GM18505 (cell line): ENCODE measurements around the gene SORCS2.

ENCODE experiments used
- ATAC-seq: cut with Tn5 transposase; IDR thresholded peaks from one replicate; pipeline ENCODE4 v1.9.1; 2021; ENCODE audit not compliant: unreplicated experiment
- POLR2A ChIP-seq: IDR thresholded peaks from 4 replicates; pipeline ENCODE4 v1.6.1; 2011; ENCODE audit warnings: borderline replicate concordance; ENCODE audit not compliant: insufficient read depth, insufficient read length; ENCODE audit errors: extremely low read depth

The SORCS2 gene

DNA sequence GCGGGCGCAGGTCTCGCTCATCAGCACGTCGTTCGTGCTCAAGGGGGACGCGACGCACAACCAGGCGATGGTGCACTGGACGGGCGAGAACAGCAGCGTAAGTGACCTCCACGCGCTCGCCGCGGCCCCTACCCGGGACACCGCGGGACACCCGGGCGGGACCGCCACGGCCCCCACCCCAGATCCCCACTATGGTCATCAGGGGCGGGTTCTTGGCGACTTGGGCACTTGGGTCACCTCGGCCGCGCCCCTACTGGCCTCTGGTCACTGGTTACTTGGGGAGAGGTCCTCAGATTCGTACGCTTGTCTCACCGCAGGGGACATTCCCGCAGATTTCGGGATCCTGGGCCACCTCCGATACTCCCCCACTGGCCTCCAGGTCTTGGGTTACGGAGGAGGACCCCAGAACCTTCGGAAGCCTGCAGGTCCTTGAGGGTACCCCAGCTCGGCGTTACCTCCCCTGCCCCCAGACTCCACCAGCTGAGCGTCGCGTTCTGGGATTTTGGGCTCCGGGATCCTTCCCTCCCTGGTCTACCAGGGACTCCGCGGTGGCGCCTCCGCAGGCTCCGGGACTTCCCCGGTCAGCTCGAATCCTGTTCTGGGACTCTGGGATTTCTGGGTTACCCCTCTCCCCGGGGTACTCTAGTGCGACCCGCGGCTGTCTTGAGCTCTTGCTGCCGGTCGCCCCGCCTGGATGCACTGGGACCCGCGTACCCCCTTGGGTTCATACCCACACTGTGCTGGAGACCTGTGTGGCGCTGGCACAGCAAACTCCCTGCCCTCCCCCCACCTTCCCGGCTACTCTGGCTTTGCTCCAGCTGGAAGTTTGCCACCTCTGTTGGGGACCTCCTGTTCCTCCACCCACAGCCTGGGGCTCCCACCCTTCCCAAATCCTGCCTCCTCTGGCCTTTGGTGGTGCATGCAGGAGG is 956 bp downstream of the SORCS2 start:
- no peak for TF ChIP-seq POLR2A
- ATAC-seq = no peak

DNA sequence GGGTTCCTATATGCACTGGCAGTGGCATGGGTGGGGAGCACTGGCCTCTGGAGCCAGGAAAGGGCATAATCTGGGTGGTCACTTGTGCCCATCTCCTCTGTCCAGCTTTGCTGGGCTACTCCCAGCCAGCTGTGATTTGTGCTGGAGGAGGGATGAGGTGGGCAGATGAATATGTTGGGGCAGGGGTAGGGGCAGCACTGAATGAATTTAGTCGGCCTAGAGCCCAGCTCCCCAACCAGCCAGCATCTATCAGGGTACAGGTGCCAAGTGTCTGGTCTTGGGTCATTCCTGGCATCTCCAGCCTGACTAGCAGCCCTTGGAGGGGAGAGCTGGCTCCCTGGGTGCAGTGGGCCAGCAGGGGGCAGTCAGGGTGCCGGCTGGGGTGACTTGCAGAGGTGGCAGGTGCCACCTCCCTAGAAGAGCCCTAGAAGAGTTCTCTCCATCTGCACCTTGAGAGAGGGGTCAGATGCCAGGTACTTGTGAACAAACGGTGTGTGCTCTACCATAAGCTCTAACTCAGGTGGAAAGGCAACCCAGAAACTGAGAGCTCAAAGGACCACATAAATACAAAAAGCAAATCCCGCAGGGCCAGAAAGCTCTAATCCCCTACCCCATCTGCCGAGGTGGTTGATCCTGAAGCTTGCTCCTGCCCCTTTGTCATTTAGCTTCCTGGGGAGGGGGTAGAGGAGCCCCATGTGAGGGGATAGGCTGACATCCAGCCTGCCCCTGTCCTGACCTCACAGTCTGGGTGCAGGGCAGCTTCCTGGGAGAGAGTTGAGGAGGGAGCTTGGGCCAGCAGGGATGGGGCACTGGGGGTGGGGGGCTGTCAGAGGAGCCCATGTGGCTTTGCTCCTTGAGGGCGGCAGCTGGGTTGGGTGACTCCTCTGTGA is 2.2 kb downstream of the SORCS2 start:
- no peak for TF ChIP-seq POLR2A
- no peak for ATAC-seq

DNA sequence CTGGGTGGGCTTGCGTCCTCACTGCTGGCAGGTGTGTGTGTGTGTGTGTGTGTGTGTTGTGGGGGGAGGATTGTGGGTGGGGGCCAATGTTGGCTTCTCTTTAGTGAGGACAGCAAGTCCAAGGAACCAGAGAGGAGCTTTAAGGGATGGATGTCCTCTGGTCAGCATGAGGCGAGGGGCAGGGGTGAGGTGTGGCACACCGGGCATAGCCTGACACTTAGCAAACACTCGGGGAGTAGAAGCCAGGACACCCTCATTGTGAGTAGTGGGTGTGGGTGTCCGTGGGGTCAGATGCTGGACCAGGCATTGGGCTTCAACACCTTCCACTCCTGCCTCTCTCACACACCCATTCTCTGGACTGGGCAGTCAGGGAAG is 2.8 kb downstream of the SORCS2 start:
- TF ChIP-seq POLR2A = no peak
- ATAC-seq = no peak

DNA sequence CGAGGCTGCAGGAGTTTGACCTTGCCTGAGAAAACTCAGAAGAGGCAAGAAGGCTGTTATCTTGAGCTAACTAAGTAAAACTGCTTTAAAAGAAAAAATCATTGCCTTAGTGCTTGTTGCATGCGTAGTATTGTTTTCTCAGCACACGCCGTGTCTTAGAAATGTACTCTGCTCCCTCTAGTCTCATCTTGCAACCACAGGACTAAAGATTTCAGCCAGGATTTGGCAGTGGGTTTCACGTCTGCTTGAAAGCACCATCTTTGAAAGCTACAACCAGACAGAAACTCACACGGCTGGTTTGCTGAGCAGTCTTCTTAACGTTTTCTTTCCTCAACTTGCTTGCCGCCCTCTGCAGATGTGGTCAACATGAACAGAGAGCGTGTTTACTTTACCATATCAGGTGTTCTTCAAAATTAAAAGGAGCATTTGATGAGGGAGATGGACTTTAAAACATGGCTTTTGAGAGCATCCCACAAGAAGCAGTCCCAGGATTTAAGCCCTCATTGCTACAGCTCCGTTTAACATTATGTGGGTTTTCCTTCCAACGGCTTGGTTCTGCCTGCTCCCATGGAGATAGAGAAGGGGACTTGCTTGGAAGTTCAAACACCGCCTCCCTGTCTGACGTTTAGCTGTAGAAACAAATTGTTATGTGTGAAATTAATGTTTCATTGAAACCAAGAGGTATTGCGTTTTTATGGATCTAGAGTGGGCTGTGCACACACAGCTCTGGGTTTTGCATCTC is 3.4 kb downstream of the SORCS2 start:
- no peak for ATAC-seq
- TF ChIP-seq POLR2A = no peak

DNA sequence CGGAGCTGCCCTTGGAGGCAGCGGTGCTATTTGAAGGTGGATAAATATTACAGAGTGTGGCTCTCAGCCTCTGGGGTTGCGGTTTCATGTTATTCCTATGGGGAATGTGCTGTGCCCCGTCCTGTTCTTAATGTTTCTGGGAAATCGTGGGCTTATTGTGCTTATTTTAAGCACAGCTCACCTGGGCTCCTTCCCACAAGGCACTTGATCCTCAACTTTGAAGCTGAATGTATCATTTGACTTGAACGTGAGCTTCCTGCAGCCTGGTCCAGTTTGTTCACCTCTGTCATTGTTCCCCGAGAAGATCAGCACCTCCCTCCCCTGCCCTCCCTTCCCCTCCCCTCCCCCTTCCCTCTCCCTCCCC is 3.9 kb downstream of the SORCS2 start:
- ATAC-seq = no peak
- no peak for TF ChIP-seq POLR2A

DNA sequence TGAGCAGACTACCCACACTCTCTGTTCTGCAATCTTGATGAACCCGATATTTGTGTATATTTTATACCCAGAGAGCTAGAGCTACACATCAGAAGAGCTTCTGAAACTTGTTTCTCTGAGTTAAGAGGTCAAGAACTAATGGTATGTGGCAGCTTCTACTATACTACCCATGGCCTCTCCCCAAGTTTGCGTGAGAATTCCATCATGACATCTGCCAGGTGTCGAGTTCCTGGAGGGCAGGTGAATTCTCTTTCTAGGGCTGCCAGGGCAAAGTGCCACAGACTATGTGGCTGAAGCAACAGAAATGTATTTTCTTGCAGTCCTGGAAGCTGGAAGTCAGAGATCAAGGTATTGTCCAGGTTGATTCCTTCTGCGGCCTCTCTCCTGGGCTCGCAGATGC is 4.4 kb downstream of the SORCS2 start:
- ATAC-seq = no peak
- TF ChIP-seq POLR2A = no peak

DNA sequence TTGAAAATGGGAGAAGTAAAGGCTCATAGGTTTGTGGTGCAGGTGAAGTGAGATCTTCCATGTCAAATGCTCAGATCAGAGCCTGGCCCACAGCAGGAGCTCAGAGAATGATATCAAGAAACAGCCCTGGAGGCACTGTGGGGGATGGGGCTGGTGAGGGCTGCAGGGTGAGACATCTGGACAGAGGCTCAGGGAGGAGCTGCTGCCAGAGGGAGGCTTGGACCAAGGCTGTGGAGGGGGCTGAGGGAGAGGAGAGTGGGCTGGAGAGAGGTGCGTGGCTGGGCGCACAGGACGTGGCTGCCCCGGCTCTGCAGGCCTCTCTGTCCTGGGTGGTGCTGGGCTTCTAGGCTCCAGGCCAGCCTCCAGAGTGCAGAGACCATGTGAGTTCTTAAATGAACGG is 5.6 kb downstream of the SORCS2 start:
- no peak for TF ChIP-seq POLR2A
- no peak for ATAC-seq

DNA sequence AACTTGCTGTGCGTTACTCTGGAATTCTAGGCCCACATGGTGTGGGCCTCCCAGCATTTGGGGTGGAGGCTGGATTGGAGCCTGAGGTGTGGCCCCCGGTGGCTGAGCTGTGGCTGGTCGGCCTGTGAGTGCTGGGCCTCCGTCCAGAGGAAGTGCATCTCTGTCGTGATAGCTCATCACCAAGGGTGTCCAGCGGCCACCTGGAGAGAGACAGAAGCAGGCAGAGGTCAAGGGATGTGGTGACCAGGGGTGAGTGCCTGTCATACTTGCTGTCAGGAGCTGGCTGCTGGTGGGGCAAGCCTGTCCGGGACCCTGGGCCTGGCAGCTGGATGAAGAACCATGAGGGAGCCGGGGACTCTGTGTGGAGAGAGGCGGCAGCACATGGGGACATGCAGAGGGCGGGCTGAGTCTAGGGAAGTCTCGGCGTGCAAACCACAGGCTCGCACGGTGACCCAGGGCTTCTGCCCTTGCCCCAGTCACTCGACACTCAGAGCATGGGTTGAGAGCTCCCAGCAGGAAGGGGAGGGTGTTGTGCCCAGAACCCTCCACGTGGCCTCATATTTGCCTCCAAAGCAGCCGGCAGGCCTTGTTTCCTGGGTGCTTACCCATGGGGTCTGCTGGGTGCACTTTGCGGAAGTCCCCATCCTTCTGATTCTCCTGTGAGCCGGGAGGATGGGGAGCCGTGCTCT is 6.2 kb downstream of the SORCS2 start:
- no peak for TF ChIP-seq POLR2A
- ATAC-seq = no peak

DNA sequence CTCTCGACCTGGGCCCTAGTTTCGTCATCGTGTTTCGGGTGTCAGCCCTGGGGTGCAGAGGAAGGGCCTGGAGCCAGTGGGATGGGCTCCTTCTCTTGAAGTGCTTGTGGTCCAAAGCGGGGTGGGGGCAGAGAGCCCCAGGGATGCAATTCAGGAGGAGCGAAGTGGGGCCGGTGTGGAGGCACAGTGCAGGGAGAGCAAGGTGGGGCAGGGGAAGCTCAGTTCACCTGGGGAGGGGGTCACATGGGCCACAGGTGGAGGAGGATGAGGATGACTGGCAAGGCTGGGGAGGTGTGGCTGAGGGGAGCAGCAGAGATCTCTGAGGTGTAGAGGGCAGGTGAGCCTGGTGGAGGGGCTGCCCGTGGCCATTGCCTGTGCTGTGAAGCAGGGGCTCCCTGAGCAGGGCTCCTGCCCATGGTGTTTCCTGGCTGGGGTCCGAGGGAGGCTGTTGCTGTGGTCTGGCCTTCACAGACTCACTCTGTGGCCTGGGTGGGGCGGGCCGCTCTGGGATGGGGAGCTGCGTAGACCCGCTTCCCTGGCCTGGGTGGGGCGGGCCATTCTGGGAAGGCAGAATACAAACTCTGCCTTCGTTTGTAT is 6.9 kb downstream of the SORCS2 start:
- ATAC-seq = no peak
- TF ChIP-seq POLR2A = no peak

DNA sequence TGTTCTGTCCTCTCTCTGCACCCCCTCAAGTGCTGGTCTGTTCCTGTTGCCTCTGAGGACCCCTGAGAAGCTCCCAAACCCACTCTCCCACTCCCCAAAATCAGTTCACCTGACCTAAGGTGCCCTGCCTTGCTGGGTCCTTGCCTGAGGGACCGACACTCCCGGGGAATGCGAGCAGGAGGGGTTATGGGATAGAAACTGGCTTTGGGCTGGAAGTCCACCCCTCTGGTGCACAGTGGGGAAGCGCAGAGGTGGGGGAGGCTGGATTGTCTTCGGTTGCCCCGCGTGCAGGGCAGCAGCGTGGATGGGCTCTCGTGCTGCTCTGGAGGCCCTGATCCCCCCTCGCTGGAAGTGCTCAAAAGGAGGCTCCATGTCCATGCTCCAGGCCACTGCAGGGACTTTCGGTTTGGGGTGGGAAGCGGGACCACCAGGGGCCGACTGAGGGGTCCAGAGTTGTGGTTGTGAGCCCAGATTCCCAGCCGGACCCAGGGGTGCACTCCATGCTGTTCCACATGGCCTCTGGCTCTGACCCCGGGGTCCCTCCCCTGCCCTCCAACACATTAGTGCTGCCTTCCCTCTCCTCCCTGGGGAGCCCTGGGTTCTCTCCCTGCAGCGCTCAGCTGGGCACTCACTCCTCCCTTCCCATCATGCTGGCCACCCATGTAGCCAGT is 7.6 kb downstream of the SORCS2 start:
- ATAC-seq = no peak
- no peak for TF ChIP-seq POLR2A

DNA sequence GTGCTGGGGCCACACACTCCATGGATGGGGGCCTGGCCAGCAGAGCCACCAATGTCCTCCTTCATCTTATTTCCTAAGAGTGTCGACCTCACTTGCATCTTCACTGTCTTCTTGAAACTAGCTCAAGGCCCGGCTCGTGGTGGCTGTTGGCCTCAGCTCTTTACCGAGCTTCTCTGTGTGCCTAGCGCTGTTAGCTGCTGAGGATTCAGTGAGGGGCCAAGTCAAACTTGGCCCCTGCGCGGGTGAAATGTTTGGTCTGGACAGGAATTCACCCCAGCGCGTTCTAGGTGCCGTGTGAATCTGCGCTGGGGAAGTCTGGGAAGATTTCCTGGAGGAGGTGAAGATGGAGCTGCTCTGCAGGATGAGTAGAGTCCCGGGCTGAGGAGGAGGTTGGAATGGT is 8.5 kb downstream of the SORCS2 start:
- no peak for ATAC-seq

More for the DNA sequence above, 8.5 kb downstream of the SORCS2 start:
- TF ChIP-seq POLR2A = no peak
